ENCODE data around the gene ELP4. TPM values are rescaled to one million over a fixed set of nuclear protein-coding genes. Genes with fewer than 3 reads are reported as not detected.

The ELP4 gene
- total and polyA plus RNA-seq, 2 experiments from 2014 or later, result 16.6 to 28.7 TPM

GRCh38 chr11:31818425-31818755 lies 308.8 kb downstream of the ELP4 start:
- Histone ChIP-seq H3K9me3 (ENCODE audit: low read depth) (no peaks in the 10 kb centered on the region), H3K27ac (no peak overlapping the region), H3K4me1 (ENCODE audit: low read depth) (no peaks in the 10 kb centered on the region), H3K36me3 (no peaks in the 10 kb centered on the region), H3K4me3 (no peak overlapping the region), H3K27me3 (peaks cover 100% of the 10 kb centered on the region)
- no peak for DNase-seq (ENCODE audit: low read depth in 1 of 2, low spot score in 1 of 2)
- TF ChIP-seq CTCF (IDR thresholded peaks at IDR 0.05; ENCODE audit: low read depth, low read length), result no peak

GRCh38 chr11:31818874-31819331 lies 309.3 kb downstream of the ELP4 start:
- H3K4me1 ChIP-seq (ENCODE audit: low read depth), result no peaks in the 10 kb centered on the region
- no peak overlapping the region for H3K4me3 ChIP-seq
- H3K27ac ChIP-seq, result no peak overlapping the region
- peaks cover 100% of the 10 kb centered on the region for H3K27me3 ChIP-seq
- H3K9me3 ChIP-seq (ENCODE audit: low read depth), result no peaks in the 10 kb centered on the region
- no peak for DNase-seq (ENCODE audit: low read depth in 1 of 2, low spot score in 1 of 2)
- no peak for TF ChIP-seq CTCF (IDR thresholded peaks at IDR 0.05; ENCODE audit: low read depth, low read length)
- H3K36me3 ChIP-seq, result no peaks in the 10 kb centered on the region

GRCh38 chr11:31819621-31820437 lies 310.3 kb downstream of the ELP4 start:
- no peak overlapping the region for H3K4me3 ChIP-seq
- no peak for TF ChIP-seq CTCF (IDR thresholded peaks at IDR 0.05; ENCODE audit: low read depth, low read length)
- no peak for DNase-seq (ENCODE audit: low read depth in 1 of 2, low spot score in 1 of 2)
- H3K4me1 ChIP-seq (ENCODE audit: low read depth), result no peaks in the 10 kb centered on the region
- no peak overlapping the region for H3K27ac ChIP-seq
- H3K9me3 ChIP-seq (ENCODE audit: low read depth), result no peaks in the 10 kb centered on the region
- no peaks in the 10 kb centered on the region for H3K36me3 ChIP-seq
- H3K27me3 ChIP-seq, result peaks cover 100% of the 10 kb centered on the region

- Histone ChIP-seq H3K27me3 (peaks cover 100% of the 10 kb centered on the region), H3K4me1 (ENCODE audit: low read depth) (no peaks in the 10 kb centered on the region), H3K36me3 (no peaks in the 10 kb centered on the region), H3K27ac (no peak overlapping the region), H3K4me3 (no peak overlapping the region), H3K9me3 (ENCODE audit: low read depth) (no peaks in the 10 kb centered on the region)
- no peak for DNase-seq (ENCODE audit: low read depth in 1 of 2, low spot score in 1 of 2)
- no peak for TF ChIP-seq CTCF (IDR thresholded peaks at IDR 0.05; ENCODE audit: low read depth, low read length)
These were observed 310.9 kb downstream of the ELP4 start for GRCh38 chr11:31820438-31820818.

- Histone ChIP-seq H3K27me3 (peaks cover 100% of the 10 kb centered on the region), H3K4me3 (no peak overlapping the region), H3K4me1 (ENCODE audit: low read depth) (no peaks in the 10 kb centered on the region), H3K9me3 (ENCODE audit: low read depth) (no peaks in the 10 kb centered on the region), H3K27ac (no peak overlapping the region), H3K36me3 (no peaks in the 10 kb centered on the region)
- DNase-seq (ENCODE audit: low read depth in 1 of 2, low spot score in 1 of 2), result no peak
- no peak for TF ChIP-seq CTCF (IDR thresholded peaks at IDR 0.05; ENCODE audit: low read depth, low read length)
These were observed 311.7 kb downstream of the ELP4 start for GRCh38 chr11:31821235-31821764.

All from cardiac muscle cell (in vitro differentiated cells and primary cell).